BLaER1 treated with 17β-estradiol and CSF1 and Interleukin-3, amounts not matched to agents 10 nM and 100 nM (cell line): ENCODE results near the gene FRYL.
"Not testable (repeated sequence)": the region's sequence is repeated elsewhere in the genome, so short reads cannot be mapped to it uniquely, and the experiment has no call there.

Experiments used
- H3K27ac ChIP-seq, 11 experiments: shearing (Covaris generic); formaldehyde crosslinking; 2 replicates each; pipeline ENCODE4 v1.8.1; 2022
- H3K27me3 ChIP-seq, 11 experiments: shearing (Covaris generic); formaldehyde crosslinking; 2 replicates each; pipeline ENCODE4 v1.8.1; 2022
- H3K36me3 ChIP-seq, 11 experiments: shearing (Covaris generic); formaldehyde crosslinking; 2 replicates each; pipeline ENCODE4 v1.8.1; 2022
- H3K4me1 ChIP-seq, 10 experiments: shearing (Covaris generic); formaldehyde crosslinking; 2 replicates each; pipeline ENCODE4 v1.8.1; 2022
- H3K4me2 ChIP-seq, 11 experiments: shearing (Covaris generic); formaldehyde crosslinking; 2 replicates each; pipeline ENCODE4 v1.8.1; 2022
- H3K4me3 ChIP-seq, 10 experiments: shearing (Covaris generic); formaldehyde crosslinking; 2 replicates each; pipeline ENCODE4 v1.8.1; 2022
- H3K9ac ChIP-seq, 11 experiments: shearing (Covaris generic); formaldehyde crosslinking; 2 replicates each; pipeline ENCODE4 v1.8.1; 2022
- H3K9me3 ChIP-seq, 11 experiments: shearing (Covaris generic); formaldehyde crosslinking; replicated peaks in 1 of 11; 2 replicates each; pipeline ENCODE4 v1.8.1; 2022
- H4K20me1 ChIP-seq, 11 experiments: shearing (Covaris generic); formaldehyde crosslinking; 2 replicates each; pipeline ENCODE4 v1.8.1; 2022
- Cebpa-rat ChIP-seq, 11 experiments: shearing (Covaris generic); IDR thresholded peaks; 2 replicates each; pipeline ENCODE4 v1.8.1; 2022

Gene FRYL

GRCh38 chr4:48801016-48801715 lies 21.1 kb upstream of the FRYL start:
- TF ChIP-seq Cebpa-rat (IDR thresholded peaks at IDR 0.05) = no peak
- no peak overlapping the region for H3K4me3 ChIP-seq
- no peak overlapping the region for H3K27ac ChIP-seq
- H3K27me3 ChIP-seq = no peaks in the 10 kb centered on the region
- no peaks in the 10 kb centered on the region for H3K36me3 ChIP-seq
- H3K9me3 ChIP-seq = no peaks in the 10 kb centered on the region
- H3K4me2 ChIP-seq = no peak overlapping the region
- H3K4me1 ChIP-seq = peaks cover 0 to 13% (median 0%) of the 10 kb centered on the region in 10 experiments; a peak in 5 of 20 replicates
- H3K9ac ChIP-seq = no peak overlapping the region
- no peaks in the 10 kb centered on the region for H4K20me1 ChIP-seq

- not testable (repeated sequence) for H3K4me2 ChIP-seq, H3K27me3 ChIP-seq, H3K9me3 ChIP-seq, H3K9ac ChIP-seq, H3K4me3 ChIP-seq, H3K36me3 ChIP-seq, H3K27ac ChIP-seq, H4K20me1 ChIP-seq
- peaks cover 0 to 12% (median 0%) of the 10 kb centered on the region in 10 experiments; a peak in 6 of 20 replicates for H3K4me1 ChIP-seq
These were observed 20.1 kb upstream of the FRYL start for GRCh38 chr4:48800155-48800554.

- TF ChIP-seq Cebpa-rat (IDR thresholded peaks at IDR 0.05) = no peak
- peaks cover 0 to 8% (median 0%) of the 10 kb centered on the region in 10 experiments; a peak in 5 of 20 replicates for H3K4me1 ChIP-seq
- H4K20me1 ChIP-seq = no peaks in the 10 kb centered on the region
- H3K36me3 ChIP-seq = no peaks in the 10 kb centered on the region
- H3K9ac ChIP-seq = no peak overlapping the region
- no peaks in the 10 kb centered on the region for H3K9me3 ChIP-seq
- H3K4me3 ChIP-seq = no peak overlapping the region
- H3K27me3 ChIP-seq = no peaks in the 10 kb centered on the region
- H3K27ac ChIP-seq = no peak overlapping the region
- 0 out of 22 replicates have a peak overlapping the region, but pooled peaks of 1 of the 11 experiments have one; percentile 9 for H3K4me2 ChIP-seq
These were observed 19.1 kb upstream of the FRYL start for GRCh38 chr4:48799157-48799556.

- H3K9me3 ChIP-seq = no peaks in the 10 kb centered on the region
- H3K27ac ChIP-seq = no peak overlapping the region
- peaks cover 0 to 9% (median 0%) of the 10 kb centered on the region in 10 experiments; a peak in 6 of 20 replicates for H3K4me1 ChIP-seq
- no peak overlapping the region for H3K9ac ChIP-seq
- no peak overlapping the region for H3K4me3 ChIP-seq
- H3K36me3 ChIP-seq = no peaks in the 10 kb centered on the region
- no peak for TF ChIP-seq Cebpa-rat (IDR thresholded peaks at IDR 0.05)
- no peak overlapping the region for H3K4me2 ChIP-seq
- H3K27me3 ChIP-seq = no peaks in the 10 kb centered on the region
- H4K20me1 ChIP-seq = no peaks in the 10 kb centered on the region
These were observed 18.0 kb upstream of the FRYL start for GRCh38 chr4:48798117-48798516.

- Histone ChIP-seq H3K27me3 (no peaks in the 10 kb centered on the region), H4K20me1 (no peaks in the 10 kb centered on the region), H3K9me3 (no peaks in the 10 kb centered on the region), H3K27ac (no peak overlapping the region), H3K4me1 (peaks cover 0 to 19% (median 3%) of the 10 kb centered on the region in 10 experiments; a peak in 9 of 20 replicates), H3K9ac (no peak overlapping the region), H3K4me3 (no peak overlapping the region), H3K36me3 (no peaks in the 10 kb centered on the region), H3K4me2 (no peak overlapping the region)
- TF ChIP-seq Cebpa-rat (IDR thresholded peaks at IDR 0.05) = no peak
These were observed 17.0 kb upstream of the FRYL start for GRCh38 chr4:48796927-48797679.

- no peak overlapping the region for H3K4me3 ChIP-seq
- H3K4me1 ChIP-seq = peaks cover 0 to 22% (median 4%) of the 10 kb centered on the region in 10 experiments; a peak in 9 of 20 replicates
- H4K20me1 ChIP-seq = no peaks in the 10 kb centered on the region
- no peak overlapping the region for H3K4me2 ChIP-seq
- H3K9me3 ChIP-seq = no peaks in the 10 kb centered on the region
- H3K9ac ChIP-seq = no peak overlapping the region
- H3K27me3 ChIP-seq = no peaks in the 10 kb centered on the region
- no peak for TF ChIP-seq Cebpa-rat (IDR thresholded peaks at IDR 0.05)
- no peak overlapping the region for H3K27ac ChIP-seq
- H3K36me3 ChIP-seq = no peaks in the 10 kb centered on the region
These were observed 16.3 kb upstream of the FRYL start for GRCh38 chr4:48796191-48796926.

- Histone ChIP-seq H3K27ac (no peak overlapping the region), H4K20me1 (no peaks in the 10 kb centered on the region), H3K4me3 (no peak overlapping the region), H3K36me3 (no peaks in the 10 kb centered on the region), H3K9me3 (no peaks in the 10 kb centered on the region), H3K4me1 (peaks cover 0 to 26% (median 4%) of the 10 kb centered on the region in 10 experiments; a peak in 9 of 20 replicates), H3K27me3 (no peaks in the 10 kb centered on the region), H3K4me2 (no peak overlapping the region; a peak in 1 of 22 replicates), H3K9ac (no peak overlapping the region)
- no peak for TF ChIP-seq Cebpa-rat (IDR thresholded peaks at IDR 0.05)
These were observed 15.0 kb upstream of the FRYL start for GRCh38 chr4:48795108-48795507.

GRCh38 chr4:48792348-48793006 lies 12.4 kb upstream of the FRYL start:
- Histone ChIP-seq H3K27ac (no peak overlapping the region), H4K20me1 (no peaks in the 10 kb centered on the region), H3K36me3 (no peaks in the 10 kb centered on the region), H3K9ac (no peak overlapping the region), H3K4me3 (no peak overlapping the region), H3K4me1 (peaks cover 0 to 21% (median 4%) of the 10 kb centered on the region in 10 experiments; a peak in 9 of 20 replicates), H3K9me3 (no peaks in the 10 kb centered on the region), H3K27me3 (no peaks in the 10 kb centered on the region), H3K4me2 (peak overlapping the region in 6 of 11 experiments; percentile 16 to 67 (median 53); a peak in 10 of 22 replicates)
- TF ChIP-seq Cebpa-rat (IDR thresholded peaks at IDR 0.05) = no peak

- Histone ChIP-seq H3K4me3 (no peak overlapping the region), H3K9ac (no peak overlapping the region), H3K36me3 (no peaks in the 10 kb centered on the region), H3K9me3 (no peaks in the 10 kb centered on the region), H3K4me1 (peaks cover 0 to 21% (median 4%) of the 10 kb centered on the region in 10 experiments; a peak in 9 of 20 replicates), H3K27ac (no peak overlapping the region), H4K20me1 (no peaks in the 10 kb centered on the region), H3K4me2 (no peak overlapping the region), H3K27me3 (no peaks in the 10 kb centered on the region)
- TF ChIP-seq Cebpa-rat (IDR thresholded peaks at IDR 0.05) = no peak
These were observed 11.2 kb upstream of the FRYL start for GRCh38 chr4:48791313-48791712.
